ENCODE measurements around the gene RPL4. TPM values are rescaled to one million over a fixed set of nuclear protein-coding genes. Genes with fewer than 3 reads are reported as not detected.

Gene RPL4
- polyA plus RNA-seq, 3 donors, result 533 to 1,696 (median 536) TPM

DNA sequence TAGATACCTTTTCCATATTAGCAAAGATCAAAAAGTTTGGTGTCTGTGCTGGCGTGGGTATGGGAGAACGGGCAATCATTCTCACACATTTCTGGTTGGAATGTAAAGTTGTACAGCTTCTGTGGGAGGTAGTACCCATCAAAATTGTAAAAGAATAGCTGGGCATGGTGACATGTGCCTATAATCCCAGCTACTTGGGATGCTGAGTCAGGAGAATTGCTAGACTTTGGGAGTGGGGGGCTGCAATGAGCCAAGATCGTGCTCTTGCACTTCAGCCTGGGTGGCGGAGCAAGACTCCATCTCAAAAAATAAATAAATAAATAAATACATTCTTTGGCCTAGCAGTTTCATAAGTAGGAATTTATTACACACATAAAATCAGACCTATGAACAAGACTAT, 38.2 kb upstream of the RPL4 start:
- Mint-ChIP-seq H3K9me3 (peaks cover 0 to 3% (median 0%) of the 10 kb centered on the region in 7 donors), H3K4me3 (no peak overlapping the region), H3K4me1 (peaks cover 7% of the 10 kb centered on the region), H3K27me3 (ENCODE audit: low read depth in 3 of 3) (peaks cover 0 to 1% (median 0%) of the 10 kb centered on the region in 3 donors), H3K27ac (no peak overlapping the region), H3K36me3 (peaks cover 27 to 42% of the 10 kb centered on the region in 2 donors)
- H2AFZ ChIP-seq (ENCODE audit: insufficient read depth, low read depth, low read length, poor library complexity, severe bottlenecking), result no peak overlapping the region
- no peak overlapping the region for H3K27ac ChIP-seq (ENCODE audit: low read depth in 1 of 2, low read length in 2 of 2)
- H3K4me2 ChIP-seq (replicated peaks; ENCODE audit: extremely low read depth, low read length, poor library complexity, severe bottlenecking), result no peak overlapping the region
- H3K79me2 ChIP-seq (ENCODE audit: insufficient read depth, low read length), result no peaks in the 10 kb centered on the region
- H3K27me3 ChIP-seq (ENCODE audit: control insufficient read depth in 2 of 2, insufficient read depth in 2 of 2, low read length in 2 of 2), result no peaks in the 10 kb centered on the region
- TF ChIP-seq CTCF (IDR thresholded peaks at IDR 0.05), result no peak
- no peaks in the 10 kb centered on the region for H4K20me1 ChIP-seq (ENCODE audit: insufficient read depth, low read length)
- peaks cover 0 to 3% of the 10 kb centered on the region in 2 donors for H3K4me1 ChIP-seq (ENCODE audit: control insufficient read depth in 1 of 2, insufficient read depth in 2 of 2, low read length in 2 of 2)
- no peak overlapping the region for H3K4me3 ChIP-seq (replicated peaks in 1 of 3; ENCODE audit: low read depth in 2 of 3, low read length in 3 of 3)
- peaks cover 15 to 43% of the 10 kb centered on the region in 2 donors for H3K36me3 ChIP-seq (replicated peaks in 1 of 2; ENCODE audit: control insufficient read depth in 1 of 2, insufficient read depth in 2 of 2, low read length in 2 of 2)
- no peak overlapping the region for H3K9ac ChIP-seq (ENCODE audit: insufficient read depth, low read length, poor library complexity, severe bottlenecking)
- 100% methylated on average over 2 of the region's 4 CpGs for WGBS (ENCODE audit: insufficient coverage)
- no peak for DNase-seq
- intact Hi-C loops (cut with micrococcal nuclease), result no loop called here
- H3K9me3 ChIP-seq (replicated peaks in 1 of 2; ENCODE audit: control insufficient read depth in 1 of 2, insufficient read depth in 1 of 2, low read length in 2 of 2), result no peaks in the 10 kb centered on the region

DNA sequence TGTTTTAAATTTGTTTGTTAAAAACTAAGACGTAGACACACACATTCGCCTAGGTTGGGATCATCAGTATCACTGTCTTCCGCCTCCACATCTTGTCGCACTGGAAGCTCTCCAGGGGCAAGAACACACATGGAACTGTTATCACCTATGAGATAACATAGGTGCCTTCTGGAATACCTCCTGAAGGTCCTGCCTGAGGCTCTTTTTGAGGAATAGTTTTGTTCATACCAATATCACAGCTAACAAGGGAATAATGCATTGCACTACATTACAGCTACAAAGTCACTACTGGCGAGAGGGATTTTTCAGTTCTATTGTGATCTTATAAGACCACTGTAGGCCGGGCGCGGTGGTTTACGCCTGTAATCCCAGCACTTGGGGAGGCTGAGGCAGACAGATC, 30.4 kb upstream of the RPL4 start:
- Histone ChIP-seq H3K4me1 (ENCODE audit: control insufficient read depth in 1 of 2, insufficient read depth in 2 of 2, low read length in 2 of 2) (peaks cover 0 to 3% of the 10 kb centered on the region in 2 donors), H3K79me2 (ENCODE audit: insufficient read depth, low read length) (no peaks in the 10 kb centered on the region), H3K27ac (ENCODE audit: low read depth in 1 of 2, low read length in 2 of 2) (no peak overlapping the region), H2AFZ (ENCODE audit: insufficient read depth, low read depth, low read length, poor library complexity, severe bottlenecking) (no peak overlapping the region), H3K4me2 (replicated peaks; ENCODE audit: extremely low read depth, low read length, poor library complexity, severe bottlenecking) (no peak overlapping the region), H3K36me3 (replicated peaks in 1 of 2; ENCODE audit: control insufficient read depth in 1 of 2, insufficient read depth in 2 of 2, low read length in 2 of 2) (peaks cover 6 to 52% of the 10 kb centered on the region in 2 donors), H4K20me1 (ENCODE audit: insufficient read depth, low read length) (no peaks in the 10 kb centered on the region), H3K9me3 (replicated peaks in 1 of 2; ENCODE audit: control insufficient read depth in 1 of 2, insufficient read depth in 1 of 2, low read length in 2 of 2) (no peaks in the 10 kb centered on the region), H3K27me3 (ENCODE audit: control insufficient read depth in 2 of 2, insufficient read depth in 2 of 2, low read length in 2 of 2) (no peaks in the 10 kb centered on the region), H3K9ac (ENCODE audit: insufficient read depth, low read length, poor library complexity, severe bottlenecking) (no peak overlapping the region), H3K4me3 (replicated peaks in 1 of 3; ENCODE audit: low read depth in 2 of 3, low read length in 3 of 3) (no peak overlapping the region)
- no peak overlapping the region for H3K4me3 Mint-ChIP-seq
- intact Hi-C loops (cut with micrococcal nuclease), result no loop called here
- 77% methylated on average over 5 of the region's 9 CpGs for WGBS (ENCODE audit: insufficient coverage)
- H3K9me3 Mint-ChIP-seq, result no peaks in the 10 kb centered on the region
- no peak for DNase-seq
- no peak overlapping the region for H3K27ac Mint-ChIP-seq
- H3K4me1 Mint-ChIP-seq, result peaks cover 9% of the 10 kb centered on the region
- H3K27me3 Mint-ChIP-seq (ENCODE audit: low read depth in 3 of 3), result no peaks in the 10 kb centered on the region
- TF ChIP-seq CTCF (IDR thresholded peaks at IDR 0.05), result no peak
- H3K36me3 Mint-ChIP-seq, result peaks cover 39 to 54% of the 10 kb centered on the region in 2 donors
